ENCODE data around the gene TSPEAR. TPM values are rescaled to one million over a fixed set of nuclear protein-coding genes. Genes with fewer than 3 reads are reported as not detected.
"Not testable (repeated sequence)": the region's sequence is repeated elsewhere in the genome, so short reads cannot be mapped to it uniquely, and the experiment has no call there.

TSPEAR gene
- total and polyA plus RNA-seq, 5 experiments from 2014 or later, result 0.07 TPM; not detected in 4

DNA sequence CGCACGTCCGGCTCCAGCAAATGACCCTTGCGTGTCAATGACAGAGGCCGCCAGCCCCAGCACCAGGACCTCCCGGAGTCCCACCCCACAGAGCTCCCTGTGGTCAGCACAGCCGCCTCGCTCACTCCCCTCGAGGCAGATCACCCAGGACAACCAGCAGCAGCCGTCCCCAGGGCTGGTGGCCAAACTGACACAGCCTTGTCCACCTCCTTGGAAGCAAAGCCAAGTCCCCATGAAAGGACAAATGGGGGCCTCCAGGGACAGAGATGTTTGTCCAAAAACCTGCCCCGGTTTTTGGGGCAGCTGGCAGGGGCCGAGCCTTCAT lies 72.1 kb downstream of the TSPEAR start:
- Mint-ChIP-seq H3K27ac (peak overlapping the region in 2 of 10 donors; percentile 15 to 45), H3K27me3 (peaks cover 0 to 6% (median 0%) of the 10 kb centered on the region in 5 donors), H3K4me3 (peak overlapping the region in 1 of 10 donors; percentile 24), H3K4me1 (peaks cover 0 to 14% (median 5%) of the 10 kb centered on the region in 4 donors), H3K36me3 (peaks cover 0 to 20% (median 7%) of the 10 kb centered on the region in 3 donors), H3K9me3 (peaks cover 3 to 37% (median 23%) of the 10 kb centered on the region in 9 donors)
- ATAC-seq (no peak), DNase-seq (no peak)
- POLR2A ChIA-PET, result interaction anchor here (0.8 kb wide), 1 partner anchor 18 kb away, joined by 3 read pairs; the partner anchor contains the start of gene KRTAP12-3

DNA sequence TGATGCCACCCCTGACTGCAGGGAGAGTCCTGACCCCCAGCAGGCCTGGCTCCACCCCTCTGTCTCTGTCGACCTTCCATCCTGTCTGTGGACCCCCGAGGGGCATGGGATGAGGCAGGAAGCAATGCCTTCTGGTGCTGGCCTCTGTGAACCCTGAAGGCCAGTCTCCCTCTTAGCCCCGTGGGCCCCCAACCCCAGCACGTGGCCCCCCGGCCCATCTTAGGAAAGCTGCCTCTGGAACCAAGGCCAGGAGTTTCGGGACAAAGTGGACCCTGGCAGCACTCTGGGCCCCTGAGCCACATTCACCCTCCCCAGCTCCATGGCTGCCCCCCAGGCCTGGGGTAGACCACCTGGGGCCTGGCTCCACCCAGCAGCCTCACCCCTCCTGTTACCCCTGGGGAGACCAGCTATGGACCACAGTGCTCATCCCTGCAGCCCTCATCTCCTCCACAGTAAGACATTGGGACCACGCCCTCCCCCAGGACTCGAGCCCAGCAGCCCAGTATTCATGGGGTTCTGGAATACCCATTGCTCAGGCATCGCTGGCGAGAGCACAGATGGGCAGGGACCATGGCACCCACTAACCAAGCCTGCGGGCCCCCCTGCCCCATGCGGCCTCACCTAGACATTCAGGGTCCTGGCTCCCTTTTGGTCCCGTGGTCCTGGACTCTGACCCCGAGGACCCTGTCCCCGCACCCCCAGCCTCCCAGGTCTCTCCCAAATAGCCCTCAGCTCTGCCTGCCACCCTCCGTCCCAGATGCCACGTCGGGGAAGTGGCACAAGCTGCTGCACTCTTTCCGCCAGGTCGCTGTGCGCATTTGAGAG lies 72.7 kb downstream of the TSPEAR start:
- not testable (repeated sequence) for DNase-seq, ATAC-seq, H3K27me3 Mint-ChIP-seq
- POLR2A ChIA-PET, result interaction anchor here (0.8 kb wide), 1 partner anchor 19 kb away, joined by 3 read pairs; the partner anchor contains the start of gene KRTAP12-3
- Mint-ChIP-seq H3K36me3 (peaks cover 0 to 14% (median 3%) of the 10 kb centered on the region in 3 donors), H3K27ac (peak overlapping the region in 4 of 10 donors; percentile 15 to 85 (median 56)), H3K4me1 (peaks cover 0 to 14% (median 5%) of the 10 kb centered on the region in 4 donors), H3K9me3 (peaks cover 0 to 32% (median 18%) of the 10 kb centered on the region in 9 donors), H3K4me3 (peak overlapping the region in 1 of 10 donors; percentile 24)

DNA sequence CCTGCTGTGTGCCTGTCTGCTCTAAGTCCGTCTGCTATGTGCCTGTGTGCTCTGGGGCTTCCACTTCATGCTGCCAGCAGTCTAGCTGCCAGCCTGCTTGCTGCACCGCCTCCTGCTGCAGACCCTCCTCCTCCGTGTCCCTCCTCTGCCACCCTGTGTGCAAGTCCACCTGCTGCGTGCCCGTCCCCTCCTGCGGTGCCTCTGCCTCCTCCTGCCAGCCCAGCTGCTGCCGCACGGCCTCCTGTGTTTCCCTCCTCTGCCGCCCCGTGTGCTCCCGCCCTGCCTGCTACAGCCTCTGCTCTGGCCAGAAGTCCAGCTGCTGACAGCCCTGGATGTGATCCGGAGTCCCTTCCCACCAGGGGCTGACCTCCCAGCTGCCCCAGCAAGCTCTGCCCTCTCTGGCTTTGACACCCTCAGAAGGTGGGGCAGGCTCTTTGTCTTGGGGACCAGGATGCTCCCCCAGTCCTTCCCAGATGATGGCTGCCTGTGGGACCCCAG lies 73.5 kb downstream of the TSPEAR start:
- H3K4me3 Mint-ChIP-seq, H3K27me3 Mint-ChIP-seq, ATAC-seq, POLR2A ChIA-PET, DNase-seq, H3K36me3 Mint-ChIP-seq: not testable (repeated sequence)
- H3K4me1 Mint-ChIP-seq, result peaks cover 0 to 14% (median 5%) of the 10 kb centered on the region in 4 donors
- H3K9me3 Mint-ChIP-seq, result peaks cover 0 to 32% (median 17%) of the 10 kb centered on the region in 9 donors
- peak overlapping the region in 4 of 10 donors; percentile 27 to 91 (median 64) for H3K27ac Mint-ChIP-seq

DNA sequence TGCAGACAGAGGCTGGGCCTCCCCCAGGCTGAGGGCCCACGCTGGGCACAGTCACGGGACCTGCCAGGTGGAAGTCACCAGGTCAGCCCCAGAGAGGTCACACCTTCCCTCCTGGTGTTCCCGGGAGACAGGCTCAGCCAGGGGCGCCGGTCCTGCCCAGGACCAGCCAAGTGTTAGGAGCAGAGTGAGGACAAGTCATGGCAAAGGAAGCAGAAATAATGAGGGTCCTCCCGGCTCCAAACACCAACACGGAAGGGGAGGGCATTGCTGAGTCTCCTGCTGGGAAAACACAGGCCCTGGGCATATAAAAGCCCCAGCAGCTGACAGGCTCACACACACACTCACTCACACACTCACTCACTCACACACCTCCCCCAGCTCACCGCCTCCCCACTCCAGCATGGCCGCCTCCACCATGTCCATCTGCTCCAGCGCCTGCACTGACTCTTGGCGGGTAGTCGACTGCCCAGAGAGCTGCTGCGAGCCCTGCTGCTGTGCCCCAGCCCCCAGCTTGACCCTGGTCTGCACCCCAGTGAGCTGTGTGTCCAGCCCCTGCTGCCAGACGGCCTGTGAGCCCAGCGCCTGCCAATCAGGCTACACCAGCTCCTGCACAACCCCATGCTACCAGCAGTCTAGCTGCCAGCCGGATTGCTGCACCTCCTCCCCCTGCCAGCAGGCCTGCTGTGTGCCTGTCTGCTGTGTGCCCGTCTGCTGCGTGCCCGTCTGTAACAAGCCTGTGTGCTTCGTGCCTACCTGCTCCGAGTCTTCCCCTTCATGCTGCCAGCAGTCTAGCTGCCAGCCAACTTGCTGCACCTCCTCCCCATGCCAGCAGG lies 74.1 kb downstream of the TSPEAR start, which contains the start of gene KRTAP10-10:
Gene KRTAP10-10, plus strand, starts transcription at position 339 of the 833 bp plus-strand sequence. Its CDS starts 62 bp downstream, at position 401.
- peaks cover 0 to 14% (median 5%) of the 10 kb centered on the region in 4 donors for H3K4me1 Mint-ChIP-seq
- ATAC-seq, result no peak
- POLR2A ChIA-PET, result no interaction called here
- H3K9me3 Mint-ChIP-seq, result peaks cover 0 to 34% (median 19%) of the 10 kb centered on the region in 9 donors
- peak within 1 kb of the TSS in 5 of 10 donors; percentile 27 to 91 (median 77) for H3K27ac Mint-ChIP-seq
- DNase-seq, result no peak
- peaks cover 0 to 6% (median 0%) of the 10 kb centered on the region in 5 donors for H3K27me3 Mint-ChIP-seq
- peaks cover 0 to 11% (median 9%) of the 10 kb centered on the region in 3 donors for H3K36me3 Mint-ChIP-seq
- H3K4me3 Mint-ChIP-seq, result no peak within 1 kb of the TSS

DNA sequence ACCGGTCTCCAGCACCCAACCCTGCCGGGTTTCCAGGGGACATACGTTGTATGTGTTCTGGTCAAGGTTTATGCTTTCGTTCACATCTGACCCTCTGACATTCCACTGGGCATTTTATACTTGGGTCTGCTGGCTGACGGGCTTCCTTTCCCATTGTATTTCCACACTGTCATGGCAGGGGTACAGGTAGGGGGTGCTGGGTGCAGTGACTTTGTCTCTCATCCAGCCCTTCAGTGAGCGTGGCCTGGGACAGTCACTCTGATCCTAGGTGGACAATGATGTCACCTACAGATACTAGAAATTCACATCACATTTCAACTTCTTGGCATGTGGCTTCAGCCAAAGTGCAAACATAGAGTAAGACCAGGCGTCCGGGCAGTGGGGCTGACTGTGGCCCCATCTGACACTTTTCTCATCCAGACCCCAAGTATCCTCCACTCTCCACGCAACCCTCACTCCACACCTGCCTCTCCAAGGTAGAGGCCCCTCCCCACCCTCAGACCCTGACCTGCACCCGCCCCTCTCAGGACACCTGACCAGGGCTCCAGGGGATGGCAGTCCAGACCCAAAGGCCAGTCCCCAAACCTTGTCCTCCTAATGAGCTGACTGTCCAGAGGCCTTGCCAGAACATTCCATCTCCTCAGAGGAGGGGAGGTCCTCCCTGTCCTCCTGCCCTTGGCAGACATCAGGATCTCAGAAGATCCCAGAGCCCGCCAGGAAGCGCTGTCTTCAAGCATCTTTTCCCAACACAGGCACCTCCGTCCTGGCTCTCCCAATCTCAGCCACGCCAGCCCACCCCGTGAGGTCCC lies 75.0 kb downstream of the TSPEAR start:
- ATAC-seq, result no peak
- POLR2A ChIA-PET, result no interaction called here
- H3K4me3 Mint-ChIP-seq, result no peak overlapping the region
- H3K36me3 Mint-ChIP-seq, result peaks cover 0 to 15% (median 15%) of the 10 kb centered on the region in 3 donors
- no peak for DNase-seq
- H3K4me1 Mint-ChIP-seq, result peaks cover 0 to 17% (median 5%) of the 10 kb centered on the region in 4 donors
- peaks cover 0 to 34% (median 26%) of the 10 kb centered on the region in 9 donors for H3K9me3 Mint-ChIP-seq
- H3K27ac Mint-ChIP-seq, result peak overlapping the region in 1 of 10 donors; percentile 48
- H3K27me3 Mint-ChIP-seq, result peaks cover 0 to 6% (median 0%) of the 10 kb centered on the region in 5 donors

DNA sequence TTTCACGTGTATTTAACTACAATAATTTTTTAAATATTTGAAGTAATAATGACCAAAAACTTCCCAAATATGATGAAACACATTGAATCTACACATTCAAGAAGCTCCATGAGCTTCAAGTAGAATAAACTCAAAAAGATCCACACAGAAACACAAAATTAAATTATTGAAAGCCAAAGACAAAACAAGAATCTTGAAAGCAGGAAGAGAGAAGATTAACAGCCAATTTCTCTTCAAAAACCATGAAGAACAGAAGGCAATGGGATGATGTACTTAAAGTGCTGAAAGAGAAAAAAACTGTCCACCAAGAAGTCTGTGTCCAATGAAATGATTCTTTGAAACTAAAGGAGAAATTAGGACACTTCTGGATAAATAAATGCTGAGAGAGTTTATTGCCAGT lies 79.3 kb downstream of the TSPEAR start:
- Mint-ChIP-seq H3K27me3 (no peaks in the 10 kb centered on the region), H3K36me3 (peaks cover 2 to 25% (median 25%) of the 10 kb centered on the region in 3 donors), H3K9me3 (peaks cover 10 to 46% (median 38%) of the 10 kb centered on the region in 9 donors), H3K4me1 (peaks cover 19 to 41% (median 32%) of the 10 kb centered on the region in 4 donors), H3K27ac (peak overlapping the region in 1 of 10 donors; percentile 1), H3K4me3 (no peak overlapping the region)
- DNase-seq (no peak), ATAC-seq (no peak)
- POLR2A ChIA-PET, result interaction anchor here (0.6 kb wide), 1 partner anchor 21 kb away, joined by 3 read pairs; no protein-coding TSS in a partner anchor

DNA sequence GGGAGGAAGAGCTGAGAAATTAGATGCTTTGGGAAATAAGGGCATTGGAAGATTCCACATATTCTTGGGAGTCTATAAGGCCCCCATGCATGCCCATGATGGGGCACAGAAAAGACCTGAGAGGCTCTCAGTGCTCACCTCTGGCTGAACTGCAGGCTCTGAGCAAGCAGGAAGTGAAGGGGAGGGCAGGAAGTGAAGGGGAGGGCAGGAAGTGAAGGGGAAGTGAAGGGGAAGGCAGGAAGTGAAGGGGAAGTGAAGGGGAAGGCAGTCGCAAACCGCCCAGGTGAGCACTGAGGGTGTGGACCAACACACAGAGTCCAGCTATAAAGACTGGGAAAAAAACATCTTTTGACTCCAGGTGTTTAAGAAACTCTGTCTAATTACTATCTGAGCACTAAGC lies 80.9 kb downstream of the TSPEAR start:
- DNase-seq (peak in 2 of 10 donors; percentile 35 to 46), ATAC-seq (peak; percentile 14 to 68)
- H3K27ac Mint-ChIP-seq, result peak overlapping the region; percentile 80 to 95 (median 90)
- no peaks in the 10 kb centered on the region for H3K27me3 Mint-ChIP-seq
- peaks cover 21 to 53% (median 44%) of the 10 kb centered on the region in 4 donors for H3K4me1 Mint-ChIP-seq
- H3K9me3 Mint-ChIP-seq, result peaks cover 10 to 46% (median 38%) of the 10 kb centered on the region in 9 donors
- POLR2A ChIA-PET, result interaction anchor here (1.4 kb wide), 1 partner anchor 11 kb away, joined by 6 read pairs; no protein-coding TSS in a partner anchor
- H3K36me3 Mint-ChIP-seq, result peaks cover 2 to 25% (median 25%) of the 10 kb centered on the region in 3 donors
- H3K4me3 Mint-ChIP-seq, result peak overlapping the region in 8 of 10 donors; percentile 48 to 74 (median 57)

DNA sequence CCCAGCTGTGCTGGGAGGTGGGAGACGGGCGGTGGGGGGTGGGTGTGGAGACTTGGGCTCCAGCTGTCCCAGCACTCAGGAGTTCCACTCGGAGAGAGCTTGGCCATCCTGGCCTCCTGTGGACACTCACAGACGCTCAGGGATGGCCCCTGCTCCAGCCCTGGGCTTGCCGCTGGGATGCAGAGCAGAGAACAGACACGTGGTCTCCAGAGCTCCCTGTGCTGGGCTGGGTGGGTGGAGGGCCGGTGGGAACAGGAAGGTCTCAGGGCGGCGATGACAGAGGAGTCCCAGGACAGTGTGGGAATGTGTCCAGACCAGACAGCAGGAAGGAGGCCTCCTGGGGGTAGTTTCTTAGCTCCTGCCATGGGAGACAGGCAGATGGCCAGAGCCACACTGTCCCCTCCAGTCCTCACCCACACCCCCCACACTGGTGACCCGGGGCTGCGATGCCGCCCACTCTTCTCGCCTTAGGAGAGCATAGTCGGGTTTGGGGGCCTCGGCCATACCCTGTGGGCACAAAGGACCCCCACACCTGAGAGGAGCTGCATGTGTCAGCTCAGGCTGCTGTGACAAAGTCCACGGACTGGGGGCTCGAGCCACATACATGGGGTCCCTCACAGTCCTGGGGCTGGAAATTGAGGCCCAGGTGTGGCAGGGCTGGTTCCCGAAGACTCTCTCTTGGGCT lies 82.5 kb downstream of the TSPEAR start:
- Mint-ChIP-seq H3K4me3 (peak overlapping the region in 5 of 10 donors; percentile 8 to 70 (median 24)), H3K27me3 (peaks cover 0 to 2% (median 0%) of the 10 kb centered on the region in 5 donors), H3K4me1 (peaks cover 21 to 53% (median 44%) of the 10 kb centered on the region in 4 donors), H3K36me3 (peaks cover 2 to 35% (median 33%) of the 10 kb centered on the region in 3 donors), H3K27ac (peak overlapping the region in 7 of 10 donors; percentile 48 to 95 (median 80)), H3K9me3 (peaks cover 10 to 60% (median 49%) of the 10 kb centered on the region in 9 donors)
- ATAC-seq, result no peak
- POLR2A ChIA-PET, result interaction anchor here (0.9 kb wide), 1 partner anchor 10 kb away, joined by 5 read pairs; no protein-coding TSS in a partner anchor
- peak in 1 of 10 donors; percentile 36 for DNase-seq

DNA sequence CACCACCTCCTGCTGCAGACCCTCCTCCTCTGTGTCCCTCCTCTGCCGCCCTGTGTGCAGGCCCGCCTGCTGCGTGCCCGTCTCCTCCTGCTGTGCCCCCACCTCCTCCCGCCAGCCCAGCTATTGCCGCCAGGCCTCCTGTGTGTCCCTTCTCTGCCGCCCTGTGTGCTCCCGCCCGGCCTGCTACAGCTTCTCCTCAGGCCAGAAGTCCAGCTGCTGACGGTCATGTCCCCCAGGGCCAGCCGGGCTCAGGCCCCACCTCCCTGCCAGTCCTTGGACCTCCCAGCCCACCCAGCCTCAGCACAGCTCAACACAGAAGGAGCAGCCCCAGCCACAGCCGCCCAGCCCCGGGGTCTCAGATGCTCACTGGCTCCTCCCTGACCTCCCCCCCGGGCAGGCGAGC lies 83.5 kb downstream of the TSPEAR start:
- POLR2A ChIA-PET, result interaction anchor here (3.3 kb wide), 1 partner anchor 31 kb away, joined by 15 read pairs; the partner anchor contains the start of gene KRTAP12-3
- Mint-ChIP-seq H3K9me3 (peaks cover 13 to 60% (median 50%) of the 10 kb centered on the region in 9 donors), H3K36me3 (peaks cover 2 to 43% (median 41%) of the 10 kb centered on the region in 3 donors), H3K4me1 (peaks cover 22 to 53% (median 44%) of the 10 kb centered on the region in 4 donors), H3K27ac (peak overlapping the region in 4 of 10 donors; percentile 41 to 81 (median 70))
- not testable (repeated sequence) for H3K27me3 Mint-ChIP-seq, H3K4me3 Mint-ChIP-seq, ATAC-seq
- DNase-seq, result peak in 1 of 10 donors; percentile 48

DNA sequence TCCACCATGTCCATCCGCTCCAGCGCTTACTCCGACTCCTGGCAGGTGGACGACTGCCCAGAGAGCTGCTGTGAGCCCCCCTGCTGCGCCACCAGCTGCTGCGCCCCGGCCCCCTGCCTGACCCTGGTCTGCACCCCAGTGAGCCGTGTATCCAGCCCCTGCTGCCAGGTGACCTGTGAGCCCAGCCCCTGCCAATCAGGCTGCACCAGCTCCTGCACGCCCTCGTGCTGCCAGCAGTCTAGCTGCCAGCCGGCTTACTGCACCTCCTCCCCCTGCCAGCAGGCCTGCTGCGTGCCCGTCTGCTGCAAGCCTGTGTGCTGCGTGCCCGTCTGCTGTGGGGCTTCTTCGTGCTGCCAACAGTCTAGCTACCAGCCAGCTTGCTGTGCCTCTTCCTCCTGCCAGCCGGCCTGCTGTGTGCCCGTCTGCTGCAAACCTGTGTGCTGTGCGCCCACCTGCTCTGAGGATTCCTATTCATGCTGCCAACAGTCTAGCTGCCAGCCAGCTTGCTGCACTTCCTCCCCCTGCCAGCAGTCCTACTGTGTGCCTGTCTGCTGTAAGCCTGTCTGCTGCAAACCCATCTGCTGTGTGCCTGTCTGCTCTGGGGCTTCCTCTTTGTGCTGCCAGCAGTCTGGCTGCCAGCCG lies 84.1 kb downstream of the TSPEAR start:
- peak overlapping the region in 1 of 10 donors; percentile 13 for H3K4me3 Mint-ChIP-seq
- H3K4me1 Mint-ChIP-seq, result peaks cover 22 to 53% (median 44%) of the 10 kb centered on the region in 4 donors

More for the DNA sequence above, 84.1 kb downstream of the TSPEAR start:
- not testable (repeated sequence) for H3K27me3 Mint-ChIP-seq, DNase-seq, ATAC-seq
- Mint-ChIP-seq H3K27ac (peak overlapping the region in 7 of 10 donors; percentile 31 to 81 (median 58)), H3K36me3 (peaks cover 2 to 48% (median 43%) of the 10 kb centered on the region in 3 donors), H3K9me3 (peaks cover 17 to 60% (median 53%) of the 10 kb centered on the region in 9 donors)
- POLR2A ChIA-PET, result interaction anchor here (0.8 to 3.3 kb wide), 2 partner anchors 29 to 31 kb away, joined by 3 to 15 read pairs; partner anchors contain the start of gene KRTAP12-3

Measured in naive thymus-derived CD8-positive, alpha-beta T cell (primary cell).